GM21367 (cell line): ENCODE results near the gene HOXA7.
A peak's percentile ranks its signal among the peaks of the same experiment; 100 is the strongest.

Experiments
- ATAC-seq: cut with Tn5 transposase; IDR thresholded peaks from one replicate; pipeline ENCODE4 v1.9.1; 2021; ENCODE audit not compliant: unreplicated experiment

The HOXA7 gene

DNA sequence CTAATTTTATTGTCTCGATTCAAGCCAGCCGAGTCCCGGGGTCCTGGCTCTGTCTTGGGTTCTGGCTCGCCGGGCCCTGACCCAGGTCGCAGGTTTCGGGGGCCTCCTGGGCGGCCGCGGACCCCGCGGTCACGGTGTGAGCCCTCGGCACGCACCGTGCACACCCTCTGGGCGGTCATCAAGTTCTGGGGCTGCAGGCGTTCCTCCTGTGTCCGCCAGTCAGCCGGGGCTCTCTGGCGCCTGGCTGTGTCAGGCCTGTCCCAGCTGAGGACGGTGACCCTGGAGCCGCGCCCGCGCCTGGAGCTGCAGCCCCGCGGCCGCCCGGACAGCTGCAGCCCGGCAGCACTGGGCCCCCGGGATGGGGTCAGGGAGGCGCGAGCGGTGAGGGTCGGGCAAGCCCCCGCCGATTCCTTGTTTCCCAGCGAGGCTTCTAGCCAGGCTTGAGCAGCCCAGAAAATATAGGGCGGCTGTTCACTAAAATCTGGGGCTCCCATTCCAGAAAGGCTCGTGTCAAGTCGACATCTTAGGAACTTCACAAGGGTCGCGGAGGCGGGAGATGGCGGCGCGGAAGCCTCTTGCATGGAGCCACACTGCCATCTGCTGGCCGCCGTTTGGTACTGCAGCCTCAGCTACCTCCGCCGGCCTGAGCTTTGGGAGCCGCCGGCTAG, 4.2 kb upstream of the HOXA7 start:
- no peak for ATAC-seq

DNA sequence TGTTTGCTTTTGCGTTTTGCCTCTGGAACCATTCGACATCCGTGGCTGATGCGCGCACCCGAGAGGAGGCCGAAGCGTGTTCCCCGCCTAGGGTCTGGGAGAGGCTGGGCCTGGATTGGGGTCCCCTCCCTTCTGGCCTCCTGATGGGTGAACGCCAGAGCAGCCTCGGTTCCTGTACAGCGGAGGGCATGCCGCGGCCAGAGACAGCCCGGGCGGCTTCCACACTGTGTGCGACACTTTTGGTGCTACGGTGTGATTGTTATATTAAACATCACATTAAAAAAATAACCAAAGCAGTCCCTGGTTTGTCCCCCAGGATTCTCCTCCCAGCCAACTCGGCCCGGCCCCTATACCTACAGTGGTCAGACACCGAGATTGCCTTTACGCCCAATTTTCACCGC, 3.7 kb upstream of the HOXA7 start:
- ATAC-seq, result no peak

DNA sequence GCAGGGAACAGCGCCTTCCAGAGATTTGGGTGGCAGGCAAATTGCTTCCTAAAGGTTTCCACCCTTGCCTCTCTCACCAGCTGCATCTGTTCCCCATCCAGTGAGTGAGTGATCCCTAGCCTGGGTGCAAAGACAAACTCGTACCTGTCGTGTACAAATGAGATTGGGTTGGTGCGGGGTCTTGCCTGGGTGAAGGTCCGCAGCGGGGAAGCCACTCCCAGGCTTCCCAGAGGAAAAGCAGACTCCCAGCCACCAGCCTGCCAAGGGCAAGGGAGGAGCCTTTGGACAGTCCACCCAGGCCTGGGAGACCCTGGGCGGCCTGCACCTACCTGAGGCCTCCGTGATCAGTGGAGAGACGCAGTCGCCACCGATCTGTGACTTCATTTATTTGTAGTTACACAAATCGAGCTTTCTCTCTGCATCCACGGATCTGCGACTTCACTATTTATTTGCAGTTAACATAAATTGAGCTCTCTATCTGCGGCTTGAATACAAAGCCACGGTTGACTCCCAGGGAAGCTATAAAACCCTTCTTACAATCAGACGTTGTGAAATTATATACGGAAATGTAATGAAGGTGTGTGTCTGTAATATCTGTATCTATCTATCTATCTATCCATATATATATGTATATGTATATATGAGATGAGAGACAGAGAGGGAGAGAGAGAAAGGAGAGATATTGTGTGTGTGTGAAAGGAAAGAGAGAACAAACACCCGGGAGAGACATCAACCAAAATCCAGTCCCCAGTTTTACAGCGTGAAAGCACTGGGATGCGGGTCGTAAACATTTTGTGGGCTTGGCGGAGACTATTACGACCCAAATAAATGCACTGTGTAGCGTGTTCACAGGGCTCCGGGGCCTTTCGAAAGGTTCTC, 3.0 kb upstream of the HOXA7 start:
- no peak for ATAC-seq

DNA sequence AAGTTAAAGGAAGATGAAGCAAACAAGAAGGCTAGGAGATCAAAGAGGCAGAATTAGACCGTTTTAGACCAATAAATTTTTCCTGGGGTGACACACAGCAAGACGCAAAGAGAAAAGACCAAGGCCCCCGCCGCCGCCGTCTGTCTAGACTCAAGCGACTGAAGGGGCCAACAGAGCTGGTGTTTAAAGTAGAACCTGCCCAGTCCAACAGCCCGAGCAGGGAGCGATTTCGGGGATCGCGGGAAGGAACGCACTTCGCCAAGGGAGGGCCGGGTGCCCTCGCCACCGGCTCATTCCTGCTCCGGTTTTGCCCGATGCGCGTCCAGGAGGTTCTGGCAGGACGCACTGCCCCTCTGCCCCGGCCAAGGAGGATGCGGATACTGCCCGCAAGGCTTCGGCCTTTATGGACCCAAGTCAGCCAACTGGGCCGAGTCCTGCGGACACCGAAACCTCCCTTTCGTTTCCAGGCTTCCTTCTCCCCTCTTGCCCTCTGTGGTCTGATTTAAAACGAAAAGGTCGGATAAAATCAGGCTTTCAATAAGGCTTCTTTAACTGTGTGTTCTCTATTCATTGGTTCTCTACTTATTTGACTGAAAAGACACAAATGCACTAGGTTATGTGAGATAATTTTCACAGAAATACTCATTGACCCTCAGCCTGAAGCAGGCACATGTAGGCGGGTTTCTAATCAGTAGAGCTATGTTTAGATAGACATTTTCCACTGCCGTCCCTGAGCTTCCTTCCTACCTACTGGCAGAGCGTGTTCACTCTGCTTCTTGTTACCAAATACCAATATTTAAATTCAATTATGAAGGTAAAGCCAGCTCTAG, 2.2 kb upstream of the HOXA7 start:
- no peak for ATAC-seq

DNA sequence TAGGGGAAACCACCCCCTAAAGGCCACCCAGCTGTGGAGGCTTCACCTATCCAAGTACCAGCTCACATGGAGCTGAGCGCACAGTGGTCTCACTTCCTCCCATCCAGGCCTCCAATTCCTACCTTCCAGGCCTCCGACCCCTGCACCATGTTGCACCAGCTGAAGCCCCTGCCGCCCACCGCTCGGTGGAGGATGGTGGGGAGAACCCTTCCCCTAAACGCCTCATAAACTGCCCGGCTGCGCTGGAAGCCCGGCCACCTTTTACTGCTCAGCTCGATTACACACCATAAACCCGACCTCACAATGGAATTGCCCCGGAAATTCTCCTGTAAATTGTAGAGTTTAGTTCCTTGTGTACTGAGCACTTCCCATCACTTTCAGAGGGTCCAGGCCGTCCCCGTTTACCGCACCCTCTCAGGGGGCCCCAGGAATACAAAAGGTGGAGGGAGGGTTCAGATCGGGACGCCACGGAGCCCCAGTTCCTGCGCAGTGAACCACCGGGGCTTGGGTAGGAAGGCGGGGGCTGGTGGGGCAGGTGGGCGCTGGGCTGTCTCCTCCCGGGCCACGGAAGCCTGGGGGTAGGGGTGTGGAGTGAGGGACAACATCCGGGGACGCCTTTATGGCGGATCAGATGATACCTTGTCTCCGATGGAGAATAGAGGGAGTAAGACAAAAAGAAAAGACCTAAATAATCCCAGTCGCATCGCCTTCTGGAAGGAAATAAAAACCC, 1.4 kb upstream of the HOXA7 start:
- ATAC-seq, result no peak

DNA sequence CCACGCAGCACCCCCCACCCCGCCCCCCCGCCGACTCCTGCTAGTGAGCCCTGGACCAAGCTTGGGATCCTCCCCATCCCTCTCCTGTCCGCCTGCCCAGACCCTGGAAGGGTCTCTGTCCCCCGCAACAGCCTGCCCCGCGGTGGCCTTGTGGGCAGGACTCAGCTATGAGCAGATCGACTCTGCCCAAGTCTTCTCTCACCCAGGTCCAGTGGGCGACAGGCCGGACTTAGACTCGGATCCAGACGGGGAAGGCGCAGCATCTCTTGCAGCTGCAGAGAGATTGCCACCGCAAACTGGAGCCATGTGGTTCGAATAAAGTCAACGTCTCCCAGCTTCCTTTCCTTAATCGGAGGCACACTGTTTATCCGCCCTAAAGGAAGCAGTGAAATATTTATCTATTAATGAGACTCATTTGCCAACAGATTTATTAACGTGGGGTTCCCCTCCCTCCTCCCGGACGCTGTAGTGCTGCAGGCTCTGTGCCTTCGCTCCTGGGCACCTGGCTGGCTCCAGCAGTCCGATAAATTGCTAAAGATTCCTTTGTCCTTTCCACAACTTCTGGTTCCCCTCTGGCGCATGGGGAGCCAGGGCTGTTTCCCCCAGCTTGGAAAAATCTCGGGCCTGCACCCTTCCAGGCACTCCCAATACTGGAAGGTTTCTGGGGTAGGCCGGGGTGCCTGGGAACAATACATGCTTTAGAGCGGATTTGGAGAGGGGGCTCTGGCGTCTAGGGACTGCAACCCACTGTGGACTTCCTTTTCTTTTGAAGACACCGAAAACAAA, 634 bp upstream of the HOXA7 start:
- ATAC-seq, result no peak

DNA sequence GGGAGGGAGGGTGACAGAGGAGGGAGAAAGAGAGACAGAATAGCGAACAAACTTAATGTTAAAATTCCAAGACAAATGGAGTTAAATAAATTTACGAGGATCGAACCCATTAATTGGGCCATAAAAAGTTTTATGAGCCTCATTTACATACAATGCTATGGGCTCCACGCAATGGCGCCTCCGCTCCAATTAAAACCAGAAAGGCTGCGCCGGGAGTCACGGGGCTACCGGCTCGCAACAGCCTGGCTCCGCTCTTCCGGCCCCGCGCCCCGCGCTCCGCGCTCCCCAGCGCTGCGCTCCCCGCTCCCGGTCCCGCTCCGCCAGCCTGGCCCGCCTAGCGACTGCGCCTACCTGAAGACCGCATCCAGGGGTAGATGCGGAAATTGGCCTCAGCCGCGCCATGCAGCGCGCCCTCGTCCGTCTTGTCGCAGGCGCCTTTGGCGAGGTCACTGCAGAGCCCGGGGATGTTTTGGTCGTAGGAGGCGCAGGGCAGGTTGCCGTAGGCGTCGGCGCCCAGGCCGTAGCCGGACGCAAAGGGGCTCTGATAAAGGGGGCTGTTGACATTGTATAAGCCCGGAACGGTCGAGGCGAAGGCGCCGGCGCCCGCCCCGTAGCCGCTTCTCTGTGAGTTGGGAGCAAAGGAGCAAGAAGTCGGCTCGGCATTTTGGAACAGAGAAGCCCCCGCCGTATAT, 513 bp downstream of the HOXA7 start:
- ATAC-seq, result no peak

DNA sequence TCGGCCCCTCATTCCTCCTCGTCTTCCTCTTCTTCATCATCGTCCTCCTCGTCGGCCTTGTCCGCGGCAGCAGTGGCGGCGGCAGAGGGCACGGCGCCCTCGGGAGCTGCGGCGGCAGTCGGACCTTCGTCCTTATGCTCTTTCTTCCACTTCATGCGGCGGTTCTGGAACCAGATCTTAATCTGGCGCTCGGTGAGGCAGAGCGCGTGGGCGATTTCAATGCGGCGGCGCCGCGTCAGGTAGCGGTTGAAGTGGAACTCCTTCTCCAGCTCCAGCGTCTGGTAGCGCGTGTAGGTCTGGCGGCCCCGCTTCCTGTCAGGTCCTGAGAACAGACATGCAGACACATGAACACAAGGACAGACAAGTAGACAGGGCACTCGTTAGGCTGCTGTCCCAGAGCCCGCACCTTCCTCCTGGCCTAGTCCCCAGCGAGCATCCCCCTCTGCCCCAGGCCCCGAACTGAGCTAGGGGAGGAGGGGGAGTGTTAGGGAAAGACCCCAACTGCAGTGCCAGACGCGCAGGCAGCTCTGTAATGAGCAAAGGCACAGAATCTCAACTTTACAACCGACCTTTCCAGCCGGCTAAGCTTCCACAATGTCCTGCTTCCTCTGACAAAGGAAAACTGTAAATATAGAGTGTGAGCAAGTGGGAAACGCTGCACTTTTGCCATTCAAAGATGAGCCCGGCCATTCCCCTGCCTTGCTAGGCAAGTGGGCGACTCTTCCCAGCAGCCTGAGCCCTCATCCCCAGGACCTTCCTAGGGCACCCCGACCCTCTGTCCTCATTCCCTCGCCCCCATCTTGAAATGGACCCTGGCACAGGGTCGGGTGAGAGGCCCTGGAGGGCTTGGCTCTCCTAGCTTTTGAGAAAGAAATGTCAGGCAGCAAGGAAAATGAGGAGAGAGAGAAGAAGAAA, 1.3 kb downstream of the HOXA7 start:
- no peak for ATAC-seq

DNA sequence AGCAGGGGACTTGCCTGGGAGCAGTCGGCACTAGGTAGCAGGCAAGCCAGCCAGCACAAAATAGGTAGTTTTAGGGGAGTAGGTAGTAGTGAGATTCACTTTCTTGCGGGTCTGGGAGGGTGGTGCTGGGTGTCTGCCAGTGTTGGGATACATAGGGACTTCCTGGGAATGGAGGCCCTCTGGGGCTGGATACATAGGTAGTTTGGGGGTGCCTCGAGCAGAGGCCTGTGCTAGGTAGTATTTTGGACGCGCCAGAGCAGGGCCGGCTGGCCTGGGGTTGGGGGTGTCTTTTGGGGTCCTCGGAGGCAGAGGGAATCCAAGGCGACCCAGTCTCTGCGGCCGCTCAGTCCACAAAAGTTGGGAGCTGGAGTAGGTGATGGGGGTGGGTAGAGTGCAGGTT, 2.1 kb downstream of the HOXA7 start:
- no peak for ATAC-seq

DNA sequence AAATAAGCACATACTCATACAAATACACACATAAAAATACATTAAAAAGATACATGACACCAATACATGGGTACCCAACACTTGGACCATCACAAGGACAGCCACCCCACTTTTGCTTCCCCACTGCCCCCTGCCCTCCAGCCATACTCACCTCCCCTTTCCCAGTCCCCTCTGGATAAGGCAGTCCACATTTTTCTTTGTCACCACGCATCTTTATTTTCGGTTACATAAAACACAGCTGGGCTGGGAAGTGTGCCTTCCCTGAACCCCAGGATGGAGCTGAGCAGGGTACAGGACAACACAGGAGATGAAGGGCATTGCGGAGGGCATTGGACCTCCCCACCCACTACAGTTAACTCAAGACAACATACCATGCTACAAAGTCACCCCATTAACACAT, 2.9 kb downstream of the HOXA7 start:
- ATAC-seq, result no peak

DNA sequence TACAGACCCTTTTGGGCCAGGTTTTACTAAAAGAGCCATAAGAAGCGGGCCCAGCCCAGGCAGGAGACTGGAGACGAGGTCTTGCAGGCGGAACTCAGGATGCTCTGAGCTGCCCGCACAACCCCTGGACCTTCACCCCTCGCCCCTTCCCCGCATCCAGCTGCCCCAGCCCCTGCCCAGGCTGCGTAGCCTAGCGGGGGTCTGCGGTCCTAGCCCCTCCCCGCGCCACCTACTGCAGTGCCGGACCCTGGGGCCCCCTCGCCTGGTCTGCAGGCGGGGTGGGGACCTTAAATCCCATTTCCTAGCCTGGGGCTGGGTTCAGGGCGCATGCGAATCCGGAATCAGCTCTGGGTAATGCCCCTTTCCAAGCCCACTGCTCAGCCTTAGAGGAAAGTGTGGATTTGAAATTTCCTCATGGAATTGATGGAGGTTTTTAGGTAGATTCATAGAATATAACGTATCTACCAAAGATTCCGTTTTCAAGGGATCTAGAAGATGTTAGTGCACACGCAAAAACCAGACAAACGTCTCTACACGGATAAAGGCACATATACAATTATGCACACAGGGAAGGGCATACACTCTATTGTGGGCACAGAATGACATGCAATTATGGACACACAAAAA, 3.5 kb downstream of the HOXA7 start:
- no peak for ATAC-seq

DNA sequence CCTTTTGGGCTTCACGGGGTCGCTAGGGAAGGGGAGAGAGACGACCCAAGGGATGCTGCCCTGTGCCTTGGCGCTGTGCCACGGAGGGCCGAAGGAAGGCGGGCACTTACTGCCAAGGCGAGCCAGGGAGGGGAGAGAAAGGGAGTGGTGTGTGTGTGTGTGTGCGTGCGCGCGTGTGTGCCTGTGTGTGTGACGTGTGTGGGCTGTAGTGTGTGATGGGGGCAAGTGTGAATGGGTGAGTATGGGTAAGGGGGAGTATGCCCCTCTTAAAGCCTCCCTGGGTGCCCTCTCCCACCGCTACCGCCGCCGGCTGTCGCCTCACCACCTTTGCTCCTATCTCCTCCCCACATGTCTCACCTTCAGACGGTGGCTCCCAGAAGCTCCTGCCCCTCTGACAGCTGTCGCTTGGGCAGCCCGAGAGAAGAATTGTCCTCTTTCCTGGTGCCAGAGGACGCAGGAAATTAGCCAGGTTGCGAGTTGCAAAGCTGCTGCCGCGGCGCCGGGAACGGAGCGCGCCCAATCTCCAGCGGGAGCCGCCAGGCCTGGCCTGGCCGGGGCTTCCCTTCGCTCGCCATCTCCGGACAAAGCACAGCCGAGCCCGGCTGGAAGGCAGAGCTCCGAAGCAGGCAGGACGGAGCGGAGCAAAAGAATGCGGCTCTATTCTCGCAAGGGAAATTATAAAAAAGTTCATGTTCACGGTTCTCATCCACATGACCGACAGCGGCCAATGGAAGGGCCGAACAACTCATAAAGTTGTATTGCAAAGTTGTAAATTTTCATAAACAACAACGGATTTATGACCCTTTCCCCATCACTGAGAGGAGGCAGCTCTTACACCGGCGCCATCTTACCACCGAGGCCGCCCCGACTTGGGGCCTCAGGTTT, 4.3 kb downstream of the HOXA7 start, which contains the start of gene HOXA3:
TSS of gene HOXA3 (minus strand) at position 653 of the 885 bp plus-strand sequence. CDS start 41,943 bp downstream, outside the sequence.
- no peak for ATAC-seq

DNA sequence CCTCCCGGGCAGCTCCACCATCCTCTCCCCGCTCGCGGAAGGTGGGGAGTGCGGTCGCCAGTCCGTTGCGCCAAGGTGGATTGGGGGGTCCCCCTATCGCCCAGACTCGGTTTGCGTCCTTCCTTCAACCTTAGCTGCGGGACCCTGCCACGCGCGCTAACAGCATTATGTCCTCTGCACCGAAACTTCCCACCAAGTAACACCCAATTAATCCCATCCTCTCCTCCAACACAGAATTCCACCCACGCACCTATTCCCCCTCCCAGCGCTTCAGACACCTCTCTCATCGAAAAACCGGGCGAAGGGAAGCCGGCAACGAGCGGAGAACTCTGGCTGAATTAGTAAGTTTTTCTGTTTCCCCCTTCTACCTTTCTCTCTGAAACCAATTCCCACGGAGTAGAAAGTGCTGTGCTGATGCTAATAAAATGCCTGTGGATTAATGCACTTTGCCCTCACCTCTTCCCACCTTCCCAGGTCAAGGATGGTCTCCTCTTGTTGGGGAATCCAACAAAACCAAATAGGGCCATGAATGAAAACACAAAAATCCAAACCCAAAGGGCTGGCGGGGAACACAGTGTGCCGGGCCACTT, 5.0 kb downstream of the HOXA7 start:
- ATAC-seq, result no peak

DNA sequence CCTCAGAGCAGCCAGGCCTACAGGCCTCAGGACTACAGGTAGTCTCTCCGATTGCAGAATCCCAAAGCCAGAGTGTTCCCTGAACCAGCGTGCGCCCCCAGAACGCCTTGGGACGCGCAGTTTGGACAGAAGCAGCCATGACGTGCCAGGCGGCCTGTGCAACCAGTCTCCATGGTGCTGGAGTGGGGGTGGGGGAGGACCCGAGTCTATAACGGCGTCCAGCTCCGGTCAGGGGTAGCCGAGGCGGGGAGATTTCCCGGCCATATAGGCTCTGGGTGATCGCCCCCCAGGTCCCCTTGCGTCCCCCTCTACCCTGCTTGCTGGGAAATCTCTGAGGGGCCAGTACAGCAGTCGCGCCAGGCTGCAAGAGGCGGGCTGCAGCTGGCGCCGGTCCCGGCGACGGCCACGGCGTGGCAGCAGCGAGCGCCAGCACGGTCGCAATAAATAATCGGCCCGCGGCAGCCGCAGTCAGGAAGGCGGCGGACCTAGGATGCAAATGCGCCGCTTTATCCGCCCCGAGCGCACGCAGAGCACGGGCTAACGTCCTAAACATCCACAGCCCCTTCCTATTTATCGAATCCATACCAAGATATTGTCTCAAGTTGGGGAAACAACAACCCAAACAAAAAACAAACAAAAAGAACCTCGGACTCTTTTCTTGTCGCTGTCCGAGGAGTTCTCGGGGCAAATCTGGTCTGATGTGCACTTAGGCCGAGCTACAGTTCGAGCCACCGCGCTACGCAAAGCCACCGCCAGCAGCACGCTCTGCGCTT, 5.7 kb downstream of the HOXA7 start:
- peak; percentile 77 for ATAC-seq

DNA sequence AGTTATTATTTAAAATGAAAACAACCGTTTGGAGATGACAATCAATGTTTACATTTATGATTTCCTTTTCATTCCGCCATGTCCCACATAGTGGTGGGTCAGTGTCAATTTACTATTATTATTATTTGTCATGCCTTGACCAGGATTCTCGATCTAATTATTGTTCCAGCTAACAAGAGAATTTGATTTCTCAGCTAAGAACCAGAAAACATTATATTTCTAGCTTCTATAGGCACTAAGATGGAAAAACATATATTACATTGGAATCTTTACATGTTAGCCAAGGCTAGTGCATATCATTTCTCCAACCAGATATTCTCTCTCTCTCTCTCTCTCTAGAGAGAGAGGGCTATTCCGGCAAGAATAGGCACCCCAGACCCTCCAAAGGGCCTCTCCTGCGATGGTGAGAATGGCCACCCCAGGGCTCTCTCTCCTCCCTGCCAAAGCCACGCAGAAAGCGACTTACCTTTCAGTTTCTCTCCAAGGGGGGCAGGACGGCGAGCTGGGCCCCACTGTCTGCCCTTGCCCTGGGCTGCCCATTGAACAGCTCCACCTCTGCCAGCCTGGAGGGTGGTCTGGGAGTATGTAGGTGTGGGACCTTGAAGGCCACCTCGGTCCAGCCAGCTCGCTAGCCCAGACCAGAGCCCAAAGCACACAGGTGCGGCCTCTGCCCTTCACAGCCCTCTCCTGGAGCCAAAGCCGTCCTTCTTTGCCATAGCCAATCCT, 6.5 kb downstream of the HOXA7 start:
- no peak for ATAC-seq
